Mesothelial cell of epicardium (in vitro differentiated cells): ENCODE measurements around the gene WHRN. TPM values are rescaled to one million over a fixed set of nuclear protein-coding genes. Genes with fewer than 3 reads are reported as not detected.
A peak's percentile ranks its signal among the peaks of the same experiment; 100 is the strongest.

Experiments
- DNase-seq, 2 experiments: peaks; one replicate each; pipeline ENCODE4 v3.0.0; 2021; ENCODE audit warnings: low spot score in 2 of 2; ENCODE audit not compliant: unreplicated experiment in 2 of 2
- H3K27ac Mint-ChIP-seq: 2 replicates; pipeline ENCODE4 v1.8.0; 2021; ENCODE audit warnings: mixed read lengths
- H3K27me3 Mint-ChIP-seq: 2 replicates; pipeline ENCODE4 v1.8.0; 2021; ENCODE audit warnings: low read depth, mixed read lengths
- H3K36me3 Mint-ChIP-seq: 2 replicates; pipeline ENCODE4 v1.8.0; 2021; ENCODE audit warnings: mixed read lengths
- H3K4me1 Mint-ChIP-seq: 2 replicates; pipeline ENCODE4 v1.8.0; 2021; ENCODE audit warnings: mixed read lengths
- H3K4me3 Mint-ChIP-seq: 2 replicates; pipeline ENCODE4 v1.8.0; 2021; ENCODE audit warnings: mild to moderate bottlenecking, moderate library complexity, mixed read lengths
- H3K9me3 Mint-ChIP-seq: 2 replicates; pipeline ENCODE4 v1.8.0; 2021; ENCODE audit warnings: mixed read lengths
- CTCF ChIP-seq: fragments of 200-600 bp; sonication (generic); IDR thresholded peaks from one replicate; pipeline ENCODE4 v1.5.0; 2021; ENCODE audit warnings: antibody characterized with exemption; ENCODE audit not compliant: unreplicated experiment
- total RNA-seq: library from RNA; stranded (reverse); gene quantifications from 3 replicates; pipeline ENCODE4 v1.2.1, GENCODE V29; 2021

Gene WHRN
- total RNA-seq, 1 donor from 2014 or later, result 25.5 TPM

GRCh38 chr9:114513055-114513958 lies 8.0 kb upstream of the WHRN start:
- Mint-ChIP-seq H3K27me3 (peaks cover 15% of the 10 kb centered on the region), H3K36me3 (no peaks in the 10 kb centered on the region), H3K4me3 (no peak overlapping the region)

GRCh38 chr9:114511978-114512874 lies 7.0 kb upstream of the WHRN start:
- Mint-ChIP-seq H3K4me3 (no peak overlapping the region), H3K27ac (peak overlapping the region; percentile 55)
- TF ChIP-seq CTCF, result no peak

More at GRCh38 chr9:114513055-114513958, 8.0 kb upstream of the WHRN start:
- Mint-ChIP-seq H3K27ac (no peak overlapping the region), H3K9me3 (no peaks in the 10 kb centered on the region), H3K4me1 (peaks cover 23% of the 10 kb centered on the region)
- DNase-seq, result no peak
- TF ChIP-seq CTCF, result no peak

GRCh38 chr9:114507726-114508125 lies 2.5 kb upstream of the WHRN start:
- TF ChIP-seq CTCF, result no peak
- Mint-ChIP-seq H3K4me3 (no peak overlapping the region), H3K9me3 (no peaks in the 10 kb centered on the region), H3K4me1 (peaks cover 40% of the 10 kb centered on the region), H3K27ac (peak overlapping the region; percentile 44), H3K36me3 (no peaks in the 10 kb centered on the region), H3K27me3 (peaks cover 30% of the 10 kb centered on the region)
- DNase-seq, result no peak

More at GRCh38 chr9:114511978-114512874, 7.0 kb upstream of the WHRN start:
- no peaks in the 10 kb centered on the region for H3K9me3 Mint-ChIP-seq
- H3K4me1 Mint-ChIP-seq, result peaks cover 32% of the 10 kb centered on the region
- peaks cover 25% of the 10 kb centered on the region for H3K27me3 Mint-ChIP-seq
- no peaks in the 10 kb centered on the region for H3K36me3 Mint-ChIP-seq
- no peak for DNase-seq

- TF ChIP-seq CTCF, result no peak
- H3K4me3 Mint-ChIP-seq, result peak overlapping the region; percentile 88
- no peak for DNase-seq
- no peaks in the 10 kb centered on the region for H3K36me3 Mint-ChIP-seq
- H3K27me3 Mint-ChIP-seq, result peaks cover 30% of the 10 kb centered on the region
- peak overlapping the region; percentile 95 for H3K27ac Mint-ChIP-seq
- peaks cover 43% of the 10 kb centered on the region for H3K4me1 Mint-ChIP-seq
- H3K9me3 Mint-ChIP-seq, result no peaks in the 10 kb centered on the region
Measured at GRCh38 chr9:114506082-114506390, 763 bp upstream of the WHRN start.

- Mint-ChIP-seq H3K27me3 (peaks cover 30% of the 10 kb centered on the region), H3K4me1 (peaks cover 52% of the 10 kb centered on the region), H3K36me3 (no peaks in the 10 kb centered on the region), H3K4me3 (peak overlapping the region; percentile 88), H3K27ac (peak overlapping the region; percentile 96), H3K9me3 (no peaks in the 10 kb centered on the region)
- TF ChIP-seq CTCF, result peak; percentile 29
- DNase-seq, result peak; percentile 42 to 73
Measured at GRCh38 chr9:114504341-114505186, 709 bp downstream of the WHRN start.
